Type B pancreatic cell (in vitro differentiated cells): ENCODE measurements around the gene RAB26. TPM values are rescaled to one million over a fixed set of nuclear protein-coding genes. Genes with fewer than 3 reads are reported as not detected.

Experiments
- DNase-seq: peaks from one replicate; pipeline ENCODE4 v3.0.0; 2021; ENCODE audit warnings: mixed read lengths; ENCODE audit not compliant: unreplicated experiment; ENCODE audit errors: extremely low spot score
- H3K27ac Mint-ChIP-seq: 2 replicates; pipeline ENCODE4 v1.8.0; 2021; ENCODE audit warnings: mild to moderate bottlenecking, mixed read lengths
- H3K27me3 Mint-ChIP-seq: 2 replicates; pipeline ENCODE4 v1.8.0; 2021; ENCODE audit warnings: mixed read lengths
- H3K36me3 Mint-ChIP-seq: 2 replicates; pipeline ENCODE4 v1.8.0; 2021; ENCODE audit warnings: mixed read lengths
- H3K4me1 Mint-ChIP-seq: one replicate; pipeline ENCODE4 v1.8.0; 2021; ENCODE audit warnings: mixed read lengths; ENCODE audit not compliant: unreplicated experiment
- H3K4me3 Mint-ChIP-seq: 2 replicates; pipeline ENCODE4 v1.8.0; 2021; ENCODE audit warnings: mild to moderate bottlenecking, mixed read lengths
- H3K9me3 Mint-ChIP-seq: 2 replicates; pipeline ENCODE4 v1.8.0; 2021; ENCODE audit warnings: mixed read lengths
- CTCF ChIP-seq: fragments of 200-600 bp; sonication (generic); conservative IDR thresholded peaks from 2 replicates; pipeline ENCODE4 v1.5.0; 2021; ENCODE audit warnings: antibody characterized with exemption, mild to moderate bottlenecking
- total RNA-seq: library from RNA; stranded (reverse); gene quantifications from 2 replicates; pipeline ENCODE4 v1.2.1, GENCODE V29; 2021; ENCODE audit warnings: low replicate concordance

The RAB26 gene
- total RNA-seq, 1 donor from 2014 or later, result 7.4 TPM

- Mint-ChIP-seq H3K4me3 (peak overlapping the region; percentile 94), H3K27ac (peak overlapping the region; percentile 92), H3K27me3 (peaks cover 3% of the 10 kb centered on the region), H3K36me3 (peaks cover 4% of the 10 kb centered on the region), H3K4me1 (peaks cover 22% of the 10 kb centered on the region), H3K9me3 (no peaks in the 10 kb centered on the region)
- TF ChIP-seq CTCF, result no peak
- DNase-seq, result no peak
These were observed 7.8 kb downstream of the RAB26 start for GRCh38 chr16:2155977-2156848.

- TF ChIP-seq CTCF, result no peak
- peak overlapping the region; percentile 92 for H3K27ac Mint-ChIP-seq
- DNase-seq, result no peak
- H3K27me3 Mint-ChIP-seq, result peaks cover 3% of the 10 kb centered on the region
- no peaks in the 10 kb centered on the region for H3K9me3 Mint-ChIP-seq
- peaks cover 4% of the 10 kb centered on the region for H3K36me3 Mint-ChIP-seq
- peak overlapping the region; percentile 94 for H3K4me3 Mint-ChIP-seq
- H3K4me1 Mint-ChIP-seq, result peaks cover 19% of the 10 kb centered on the region
These were observed 8.4 kb downstream of the RAB26 start for GRCh38 chr16:2156849-2157224.

GRCh38 chr16:2157480-2158261 is 9.2 kb downstream of the RAB26 start:
- Mint-ChIP-seq H3K27ac (no peak overlapping the region), H3K9me3 (no peaks in the 10 kb centered on the region), H3K27me3 (peaks cover 3% of the 10 kb centered on the region), H3K4me1 (peaks cover 19% of the 10 kb centered on the region), H3K4me3 (peak overlapping the region; percentile 94), H3K36me3 (peaks cover 4% of the 10 kb centered on the region)
- TF ChIP-seq CTCF, result no peak
- DNase-seq, result no peak

GRCh38 chr16:2158262-2158638 is 9.8 kb downstream of the RAB26 start:
- H3K4me1 Mint-ChIP-seq, result peaks cover 18% of the 10 kb centered on the region
- H3K27ac Mint-ChIP-seq, result no peak overlapping the region
- no peak for TF ChIP-seq CTCF
- H3K4me3 Mint-ChIP-seq, result no peak overlapping the region
- no peaks in the 10 kb centered on the region for H3K9me3 Mint-ChIP-seq
- no peak for DNase-seq
- H3K36me3 Mint-ChIP-seq, result peaks cover 4% of the 10 kb centered on the region
- peaks cover 3% of the 10 kb centered on the region for H3K27me3 Mint-ChIP-seq

GRCh38 chr16:2159175-2159838 is 10.9 kb downstream of the RAB26 start:
- H3K27me3 Mint-ChIP-seq, result peaks cover 3% of the 10 kb centered on the region
- peaks cover 15% of the 10 kb centered on the region for H3K4me1 Mint-ChIP-seq
- H3K27ac Mint-ChIP-seq, result no peak overlapping the region
- H3K4me3 Mint-ChIP-seq, result peak overlapping the region; percentile 22
- TF ChIP-seq CTCF, result no peak
- no peak for DNase-seq
- no peaks in the 10 kb centered on the region for H3K9me3 Mint-ChIP-seq
- peaks cover 4% of the 10 kb centered on the region for H3K36me3 Mint-ChIP-seq
